K562 (cell line): ENCODE measurements around the gene USP22. TPM values are rescaled to one million over a fixed set of nuclear protein-coding genes. Genes with fewer than 3 reads are reported as not detected.

Experiments
- ATAC-seq: fragments of 200-7000 bp; cut with Tn5 transposase; 3 replicates; pipeline ENCODE4 v1.9.1; 2020; ENCODE audit warnings: moderate library complexity
- BruUV-seq: library from RNA; stranded (reverse); fragments of 400-500 nt; replicated peaks from 2 replicates; lab custom pipeline; 2021; lab: Mats Ljungman, UMichigan
- CTCF ChIA-PET: fragments of 300-600 bp; formaldehyde crosslinking; extraction: SDS; loops from one replicate; lab custom pipeline; 2021; ENCODE audit warnings: low intra/inter-chr PET ratio; lab: Yijun Ruan, JAX
- POLR2A ChIA-PET: fragments of 300-600, 350-650 bp; sonication (Branson Sonifier 250); formaldehyde crosslinking; extraction: SDS; loops from one replicate; lab custom pipeline; 2021; ENCODE audit warnings: antibody characterized with exemption, inconsistent platforms; lab: Yijun Ruan, JAX
- DNase-seq, 4 experiments: peaks; one replicate each; pipeline versions ENCODE4 v3.0.0 to v3.0.0-alpha.2; 2011 to 2018; ENCODE audit warnings: low spot score in 3 of 4, mixed read lengths in 3 of 4; ENCODE audit errors: extremely low read depth in 1 of 4
- FAIRE-seq: peaks from 2 replicates; lab custom pipeline; 2011; peaks lifted over from hg19 to GRCh38; lab: Jason Lieb, UNC
- H2AFZ ChIP-seq: 2 replicates; pipeline ENCODE4 v1.6.0; 2011; ENCODE audit warnings: low read depth, low read length, control low read depth, inconsistent platforms
- H3K27ac ChIP-seq: fragments of 200-600 bp; 3 replicates; pipeline ENCODE4 v1.8.0; 2011; ENCODE audit warnings: low read depth, mild to moderate bottlenecking, control low read depth, inconsistent platforms, low read length, moderate library complexity, mixed read lengths; ENCODE audit errors: extremely low read depth
- H3K27me3 ChIP-seq, 2 experiments: fragments of 300-600 bp in 1 of 2; 2 replicates in 1 of 2; 3 replicates in 1 of 2; pipeline versions ENCODE4 v1.6.0 to v1.8.0; 2011; ENCODE audit warnings: inconsistent platforms in 2 of 2, low read length in 2 of 2, mild to moderate bottlenecking in 1 of 2, mixed read lengths in 1 of 2, moderate library complexity in 1 of 2; ENCODE audit not compliant: control insufficient read depth in 2 of 2, insufficient read depth in 2 of 2
- H3K36me3 ChIP-seq: fragments of 300-600 bp; 3 replicates; pipeline ENCODE4 v1.8.0; 2011; ENCODE audit warnings: mild to moderate bottlenecking, low read length, inconsistent platforms; ENCODE audit not compliant: control insufficient read depth, insufficient read depth
- H3K4me1 ChIP-seq, 2 experiments: fragments of 200-600 bp in 1 of 2; replicated peaks in 1 of 2; 2 replicates in 1 of 2; 3 replicates in 1 of 2; pipeline versions ENCODE4 v1.5.1 to v1.8.0; 2011; ENCODE audit warnings: inconsistent platforms in 2 of 2, low read length in 2 of 2, mild to moderate bottlenecking in 1 of 2, mixed read lengths in 1 of 2, moderate library complexity in 1 of 2; ENCODE audit not compliant: control insufficient read depth in 2 of 2, insufficient read depth in 2 of 2
- H3K4me2 ChIP-seq: 2 replicates; pipeline ENCODE4 v1.6.1; 2011; ENCODE audit warnings: low read length, control low read depth, inconsistent platforms, mixed read lengths; ENCODE audit not compliant: insufficient read depth
- H3K4me3 ChIP-seq: fragments of 200-600 bp; sonication (generic), shearing (Covaris generic); 2 replicates; pipeline ENCODE4 v1.5.1; 2016; ENCODE audit warnings: control low read depth, inconsistent platforms
- H3K79me2 ChIP-seq: fragments of 200-600 bp; 3 replicates; pipeline ENCODE4 v1.8.0; 2011; ENCODE audit warnings: low read length, inconsistent platforms; ENCODE audit not compliant: control insufficient read depth, insufficient read depth
- H3K9ac ChIP-seq, 2 experiments: 2 replicates each; pipeline versions ENCODE4 v1.6.0 to v1.6.1; 2011; ENCODE audit warnings: low read depth in 2 of 2, low read length in 2 of 2, control low read depth in 1 of 2, inconsistent platforms in 1 of 2, mild to moderate bottlenecking in 1 of 2, mixed read lengths in 1 of 2; ENCODE audit not compliant: insufficient read depth in 1 of 2
- H3K9me1 ChIP-seq: one replicate; pipeline ENCODE4 v1.6.0; 2011; ENCODE audit warnings: inconsistent platforms, mild to moderate bottlenecking, low read length, moderate library complexity; ENCODE audit not compliant: control insufficient read depth, insufficient read depth
- H3K9me3 ChIP-seq: replicated peaks from 2 replicates; pipeline ENCODE4 v1.5.1; 2011; ENCODE audit warnings: low read depth, low read length, inconsistent platforms; ENCODE audit not compliant: control insufficient read depth, insufficient read depth
- H4K20me1 ChIP-seq: replicated peaks from 2 replicates; pipeline ENCODE4 v1.6.1; 2011; ENCODE audit warnings: low read length, inconsistent platforms, mixed read lengths; ENCODE audit not compliant: control insufficient read depth, insufficient read depth
- ARID1B ChIP-seq: fragments of 450-650 bp; IDR thresholded peaks from 2 replicates; pipeline ENCODE4 v1.6.1; 2016; ENCODE audit warnings: antibody characterized with exemption, mild to moderate bottlenecking, inconsistent platforms
- BRD9 ChIP-seq: fragments of 450-650 bp; IDR thresholded peaks from 2 replicates; pipeline ENCODE4 v1.6.1; 2018; ENCODE audit warnings: low read depth; ENCODE audit not compliant: partially characterized antibody
- CEBPZ ChIP-seq: fragments of 150-350 bp; IDR thresholded peaks from 2 replicates; pipeline ENCODE4 v1.6.1; 2014; ENCODE audit warnings: low read depth, mild to moderate bottlenecking, low read length, borderline replicate concordance
- FUS ChIP-seq: fragments of 200-400 bp; formaldehyde crosslinking; optimal IDR thresholded peaks from 2 replicates; pipeline ENCODE3; 2017; ENCODE audit warnings: low read depth, low read length
- MAZ ChIP-seq, 2 experiments: fragments of 450-650 bp in 1 of 2; sonication (generic) in 1 of 2; formaldehyde crosslinking; IDR thresholded peaks in 1 of 2; conservative IDR thresholded peaks in 1 of 2; 2 replicates each; pipeline versions ENCODE4 v1.4.0 to v1.5.0; 2020; ENCODE audit warnings: mild to moderate bottlenecking in 1 of 2, missing genetic modification reagents in 1 of 2
- MED1 ChIP-seq: sonication (generic); formaldehyde crosslinking; IDR thresholded peaks from 2 replicates; pipeline ENCODE4 v1.8.1; 2023; ENCODE audit warnings: missing genetic modification reagents, borderline replicate concordance
- PHF8 ChIP-seq: fragments of 200-600 bp; sonication (generic); IDR thresholded peaks from 2 replicates; pipeline ENCODE4 v1.6.1; 2012; ENCODE audit warnings: mixed run types, mild to moderate bottlenecking, inconsistent platforms, low read length, moderate library complexity, borderline replicate concordance
- PRMT5 ChIP-seq: sonication (generic); formaldehyde crosslinking; IDR thresholded peaks from 2 replicates; pipeline ENCODE4 v1.5.0; 2020; ENCODE audit warnings: missing genetic modification reagents
- THRAP3 ChIP-seq: fragments of 450-650 bp; IDR thresholded peaks from 2 replicates; pipeline ENCODE4 v1.6.1; 2016; ENCODE audit warnings: mild to moderate bottlenecking, inconsistent platforms, borderline replicate concordance
- THRB ChIP-seq: fragments of 450-650 bp; formaldehyde crosslinking; conservative IDR thresholded peaks from 2 replicates; pipeline ENCODE4 v1.4.0; 2022; ENCODE audit warnings: mild to moderate bottlenecking, missing genetic modification characterization
- ZNF592 ChIP-seq: fragments of 450-650 bp; IDR thresholded peaks from 2 replicates; pipeline ENCODE4 v1.6.1; 2017; ENCODE audit warnings: antibody characterized with exemption, mild to moderate bottlenecking
- ZNF785 ChIP-seq: fragments of 250-450 bp; sonication (Bioruptor Pico); IDR thresholded peaks from 2 replicates; pipeline ENCODE4 v1.4.0; 2020; ENCODE audit warnings: mild to moderate bottlenecking
- WGBS: fragments of 100-300 bp; shearing (Covaris generic); methylation state at CpG from one replicate; pipeline ENCODE4 v1.1.6; 2016; ENCODE audit warnings: low coverage, mixed read lengths; ENCODE audit not compliant: insufficient coverage; ENCODE audit errors: missing lambda C conversion rate; 5-methylcytosine and 5-hydroxymethylcytosine counted together
- in situ Hi-C: fragments of 300-500 bp; cut with MboI; formaldehyde crosslinking; loops from 4 replicates; pipeline ENCODE4 v1.15.0; 2018; ENCODE audit warnings: inconsistent platforms, mixed read lengths
- intact Hi-C: fragments of 100-400 bp; cut with micrococcal nuclease; formaldehyde crosslinking; loops from 2 replicates; pipeline ENCODE4 v1.14.2; 2022
- polyA plus RNA-seq, 8 experiments: library from polyadenylated mRNA; depleted of rRNA in 4 of 8; stranded (reverse) in 5 of 8; unstranded in 3 of 8; fragments of >200 nt; fragmentation: Nextera tagmentation in 2 of 8; fragmentation: Illumina TruSeq in 1 of 8; extraction: Ambion mirVana in 2 of 8; extraction: Trizol in 1 of 8; gene quantifications; 2 replicates each; pipeline versions ENCODE4 v1.2.1 to v1.2.3, GENCODE V29; 2011 to 2014; ENCODE audit warnings: inconsistent platforms in 1 of 8, missing spikeins in 1 of 8
- total RNA-seq, 7 experiments: library from RNA; depleted of rRNA in 6 of 7; stranded (reverse); fragments of >200 nt in 6 of 7; fragmentation: Illumina TruSeq in 2 of 7; extraction: Trizol in 2 of 7; gene quantifications; 2 replicates each; pipeline versions ENCODE4 v1.2.1 to v1.2.3, GENCODE V29; 2011 to 2021; ENCODE audit warnings: low replicate concordance in 1 of 7

USP22 gene
- total and polyA plus RNA-seq, 9 of the 15 experiments (the other 6 are each of a cell fraction or from before 2014, with no cell fraction given), result 6.5 to 113 (median 58.9) TPM

- TF ChIP-seq ZNF592 (no peak), BRD9 (no peak)
Observed at GRCh38 chr17:21075739-21076085, 32.9 kb upstream of the USP22 start (continued).

- H4K20me1 ChIP-seq, result no peaks in the 10 kb centered on the region
- in situ Hi-C loops, result no loop called here
- DNase-seq (no peak), ATAC-seq (no peak), FAIRE-seq (no peak)
- WGBS, result 42% methylated on average over 6 of the region's 11 CpGs
- H3K27ac ChIP-seq, result no peak overlapping the region
- no peak overlapping the region for H2AFZ ChIP-seq
- no peaks in the 10 kb centered on the region for H3K9me1 ChIP-seq
- no peak overlapping the region for H3K9ac ChIP-seq
- ChIA-PET POLR2A (interaction anchor here (0.7 kb wide), 1 partner anchor 30 kb away, joined by 3 read pairs; the partner anchor contains the start of gene USP22), CTCF (no interaction called here)
- no peaks in the 10 kb centered on the region for H3K36me3 ChIP-seq
- no peaks in the 10 kb centered on the region for H3K9me3 ChIP-seq
- no peak overlapping the region for H3K4me2 ChIP-seq
- H3K79me2 ChIP-seq, result no peaks in the 10 kb centered on the region
- no peaks in the 10 kb centered on the region for H3K4me1 ChIP-seq
- intact Hi-C loops, result no loop called here
- BruUV-seq, result no TSS peak
- H3K4me3 ChIP-seq, result no peak overlapping the region
- H3K27me3 ChIP-seq, result no peaks in the 10 kb centered on the region; a peak in 2 of 5 replicates
- no peak for TF ChIP-seq PHF8
- no peak for TF ChIP-seq CEBPZ
- no peak for TF ChIP-seq PRMT5 (CRISPR knock-in tag)
- TF ChIP-seq ARID1B, result no peak
- no peak for TF ChIP-seq FUS
- no peak for TF ChIP-seq MAZ (CRISPR knock-in tag; conservative IDR thresholded peaks at IDR 0.05 in 1 of 2, IDR thresholded peaks at IDR 0.05 in 1 of 2)
- no peak for TF ChIP-seq MED1 (CRISPR knock-in tag)
- TF ChIP-seq THRAP3, result no peak
- TF ChIP-seq ZNF785 (CRISPR knock-in tag), result no peak
- no peak for TF ChIP-seq THRB (CRISPR knock-in tag)
Observed at GRCh38 chr17:21072745-21073197, 30.0 kb upstream of the USP22 start.
